GM18519 (cell line): ENCODE data around the gene SGSH.
"Not testable (repeated sequence)": the region's sequence is repeated elsewhere in the genome, so short reads cannot be mapped to it uniquely, and the experiment has no call there.

Experiments used
- ATAC-seq: cut with Tn5 transposase; IDR thresholded peaks from one replicate; pipeline ENCODE4 v1.9.1; 2021; ENCODE audit warnings: mild to moderate bottlenecking, moderate library complexity; ENCODE audit not compliant: unreplicated experiment, low FRiP score

Gene SGSH

DNA sequence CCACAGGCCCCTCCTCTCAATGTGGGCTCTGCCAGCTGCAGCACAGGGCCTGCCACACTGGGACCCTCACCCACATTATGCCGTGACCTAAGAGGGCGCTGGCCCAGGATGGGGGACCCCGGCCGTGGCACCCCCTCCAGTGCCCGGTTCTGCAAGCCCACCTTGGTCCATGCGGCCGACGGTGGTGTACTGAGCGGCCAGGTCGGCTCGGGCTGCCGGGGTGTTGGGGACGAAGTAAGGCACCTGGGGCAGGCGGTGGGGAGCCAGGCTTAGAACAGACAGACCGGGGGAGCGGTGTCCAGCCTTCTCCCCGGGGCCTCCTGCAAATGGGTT lies 6.5 kb downstream of the SGSH start:
- no peak for ATAC-seq

DNA sequence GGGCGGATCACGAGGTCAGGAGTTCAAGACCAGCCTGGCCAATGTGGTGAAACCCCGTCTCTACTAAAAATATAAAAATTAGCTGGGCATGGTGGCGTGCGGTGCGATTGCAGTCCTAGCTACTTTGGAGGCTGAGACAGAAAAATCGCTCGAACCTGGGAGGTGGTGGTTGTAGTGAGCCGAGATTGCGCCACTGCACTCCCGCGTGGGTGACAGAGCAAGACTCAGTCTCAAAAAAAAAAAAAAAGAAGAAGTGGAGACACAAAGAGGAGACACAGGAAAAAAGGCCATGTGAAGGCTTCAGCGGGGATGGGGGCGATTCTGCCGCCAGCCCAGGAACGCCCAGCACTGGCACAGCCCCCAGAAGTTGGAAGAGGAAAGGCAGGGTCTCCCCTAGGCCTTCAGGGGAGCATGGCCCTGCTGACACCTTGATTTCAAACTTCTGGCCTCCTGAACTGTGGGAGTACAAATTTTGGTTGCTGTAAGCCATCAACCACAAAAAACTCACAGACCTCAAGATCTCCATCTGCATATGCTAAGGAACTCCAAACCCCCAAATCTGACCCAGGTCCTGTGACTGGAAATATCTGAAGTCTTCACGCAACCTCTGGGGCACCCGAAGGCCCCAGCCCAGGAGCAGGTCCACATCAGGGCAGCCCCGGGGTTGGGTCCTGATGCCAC lies 7.0 kb downstream of the SGSH start:
- ATAC-seq: no peak

DNA sequence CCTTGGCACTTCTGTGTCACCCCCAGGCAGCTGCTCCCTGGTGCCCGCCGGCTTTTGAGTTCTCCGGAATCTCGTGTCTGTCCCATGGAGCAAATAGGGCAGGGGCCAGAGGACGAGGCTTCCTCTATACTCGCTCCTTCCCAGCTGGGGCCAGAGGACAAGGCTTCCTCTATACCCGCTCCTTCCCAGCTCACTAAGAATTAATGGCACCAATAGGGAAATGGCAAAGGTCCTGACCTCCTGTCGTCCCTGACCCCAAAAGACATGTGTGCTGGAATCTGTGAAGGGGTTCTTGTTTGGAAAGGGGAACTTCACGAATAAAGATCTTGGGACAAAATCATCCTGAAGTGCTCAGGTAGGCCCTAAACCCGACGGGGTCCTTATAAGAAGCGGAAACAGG lies 7.6 kb downstream of the SGSH start:
- no peak for ATAC-seq

DNA sequence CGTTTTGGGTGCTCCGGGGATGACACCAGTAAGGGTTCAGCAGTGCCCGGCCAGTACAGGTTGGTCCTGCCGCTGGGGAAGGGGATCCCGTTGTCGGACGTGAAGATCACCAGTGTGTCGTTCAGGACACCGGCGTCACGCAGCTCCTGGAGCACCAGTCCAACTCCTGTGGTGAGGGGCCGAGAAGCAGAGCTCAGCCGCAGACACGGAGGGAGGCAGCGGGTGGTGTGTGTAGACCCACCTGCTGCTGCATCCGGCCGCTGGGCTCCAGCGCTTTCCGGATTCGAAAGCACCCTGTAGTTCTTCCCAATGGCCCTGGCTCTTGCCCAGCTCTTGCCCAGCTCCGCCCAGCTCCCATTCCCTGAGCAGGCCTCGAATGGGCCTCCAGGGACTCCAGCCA lies 8.0 kb downstream of the SGSH start:
- no peak for ATAC-seq

DNA sequence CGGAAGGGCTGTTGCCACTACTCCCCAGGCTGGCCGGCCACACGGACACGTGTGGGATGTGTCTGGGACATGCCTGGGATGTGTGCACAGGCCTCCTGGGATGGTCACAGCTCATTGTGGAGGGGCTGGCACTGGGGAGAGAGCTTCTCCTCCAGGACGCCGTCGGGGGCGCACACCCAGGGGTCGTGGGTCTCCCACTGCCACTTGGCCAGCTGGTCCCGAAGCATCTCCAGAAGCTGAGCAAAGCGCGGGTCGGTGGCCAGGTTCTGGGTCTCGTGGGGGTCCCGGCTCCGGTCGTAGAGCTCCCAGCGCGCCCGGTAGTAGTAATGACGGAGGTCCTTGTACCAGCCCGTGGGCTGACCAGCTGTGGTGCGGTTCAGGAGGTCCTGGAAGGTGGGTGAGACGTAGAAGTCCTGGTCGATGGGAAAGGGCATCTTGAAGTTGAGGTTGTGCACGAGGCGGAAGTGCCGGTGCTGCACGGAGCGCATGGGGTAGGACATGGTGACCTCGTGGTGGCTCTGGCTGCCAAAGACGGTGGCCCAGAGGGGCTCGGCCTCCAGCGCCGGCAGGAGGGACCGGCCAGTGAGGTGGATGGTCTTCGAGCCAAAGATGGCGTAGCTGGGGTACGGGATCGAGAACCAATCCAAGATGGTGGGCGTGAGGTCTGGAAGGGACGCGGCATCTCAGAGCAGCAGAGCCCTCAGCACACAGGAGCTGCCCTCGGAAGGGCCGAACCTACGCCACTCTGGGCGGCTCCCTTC lies 9.6 kb downstream of the SGSH start:
- no peak for ATAC-seq

DNA sequence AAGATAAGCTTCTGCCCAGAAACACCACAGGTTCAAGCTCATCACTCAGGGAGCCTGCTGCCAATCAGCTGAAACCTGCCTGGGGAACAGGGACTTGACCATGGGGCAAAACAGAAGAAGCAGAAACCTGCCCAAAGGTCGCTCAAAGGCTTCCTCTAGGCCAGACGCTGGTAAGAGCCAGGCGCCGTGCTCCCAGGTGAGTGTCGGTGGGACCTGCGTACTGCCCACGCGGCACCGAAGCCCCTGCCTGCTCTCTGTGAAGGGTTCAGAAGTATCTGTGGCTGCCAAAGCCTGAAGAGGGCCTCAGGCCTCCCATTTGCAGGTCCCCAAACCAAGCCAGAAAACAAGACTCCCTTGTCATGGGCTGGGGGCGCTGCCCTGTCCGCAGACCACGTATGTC lies 10.4 kb downstream of the SGSH start:
- no peak for ATAC-seq

DNA sequence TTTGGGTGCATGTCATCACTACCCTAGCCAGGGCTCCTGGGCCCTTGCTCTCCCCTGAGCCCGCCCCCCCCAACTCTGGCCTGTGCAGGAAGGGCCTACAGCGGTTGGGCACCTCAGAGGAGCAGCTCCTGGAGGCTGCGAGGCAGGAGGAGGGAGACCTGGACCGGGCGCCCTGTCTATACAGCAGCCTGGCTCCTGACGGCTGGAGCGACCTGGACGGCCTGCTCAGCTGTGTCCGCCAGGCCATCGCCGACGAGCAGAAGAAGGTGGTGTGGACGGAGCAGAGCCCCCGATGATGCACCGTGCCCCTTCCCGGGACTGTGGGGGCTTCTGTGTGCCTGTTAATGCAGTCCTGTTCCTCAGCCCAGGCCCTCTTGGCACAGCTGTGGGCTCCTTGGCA lies 12.1 kb downstream of the SGSH start:
- ATAC-seq: no peak

DNA sequence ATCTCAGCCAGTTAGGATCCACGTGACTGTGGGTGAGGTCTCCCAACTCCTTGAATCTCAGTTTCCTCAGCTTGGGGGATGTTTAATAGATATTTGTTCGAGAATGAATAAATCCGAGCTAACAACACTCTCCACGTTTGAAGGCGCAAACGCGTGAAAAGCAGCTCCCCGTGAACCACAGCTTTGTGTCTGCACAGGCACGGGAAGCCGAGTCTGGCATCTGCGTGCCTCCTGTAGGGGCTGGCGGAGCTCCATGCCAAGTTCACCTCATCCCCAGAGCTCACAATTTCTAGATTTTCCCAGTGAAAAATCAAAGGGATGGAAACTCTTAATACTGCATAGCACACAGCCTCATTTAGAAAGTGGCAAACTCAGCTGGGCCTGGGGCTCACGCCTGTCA lies 14.3 kb downstream of the SGSH start:
- no peak for ATAC-seq

DNA sequence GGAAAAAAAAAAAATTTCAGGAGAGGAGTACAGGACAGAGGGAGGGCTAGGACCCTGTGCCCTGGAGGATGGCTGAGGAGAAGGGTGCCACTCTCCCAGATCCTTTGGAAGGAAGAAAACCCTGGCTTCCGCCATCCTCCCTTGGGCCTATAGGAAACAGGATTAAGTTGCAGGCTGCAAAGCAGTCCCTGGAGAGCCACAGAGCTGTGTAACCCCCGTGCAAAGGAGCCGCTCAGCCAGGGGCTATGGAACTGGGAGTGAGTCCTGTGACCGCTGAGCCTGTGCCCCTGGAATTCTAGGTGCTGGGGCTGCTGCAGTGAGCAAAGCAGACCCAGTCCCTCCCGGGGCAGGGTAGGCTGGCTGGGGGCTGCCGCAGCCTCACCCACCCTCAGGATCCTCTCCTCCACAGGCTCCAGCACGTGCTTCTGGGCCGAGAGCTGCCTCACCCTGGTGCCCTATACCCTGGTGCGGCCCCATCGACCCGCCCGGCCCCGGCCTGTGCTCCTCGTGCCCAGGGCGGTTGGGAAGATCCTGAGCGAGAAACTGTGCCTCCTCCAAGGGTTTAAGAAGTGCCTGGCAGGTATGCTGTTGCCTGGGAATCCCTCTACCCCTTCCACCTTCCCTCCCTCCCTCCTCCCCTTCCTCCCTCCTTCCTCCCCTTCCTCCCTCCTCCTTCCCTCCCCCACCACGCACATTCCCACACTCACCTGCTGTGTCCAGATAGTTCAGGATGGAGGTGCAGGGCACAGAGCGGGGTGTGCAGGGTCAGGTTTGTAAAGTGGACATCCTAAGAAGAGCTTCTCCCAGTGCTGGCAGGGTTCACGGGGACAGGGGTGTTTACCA lies 15.3 kb downstream of the SGSH start:
- ATAC-seq: no peak

DNA sequence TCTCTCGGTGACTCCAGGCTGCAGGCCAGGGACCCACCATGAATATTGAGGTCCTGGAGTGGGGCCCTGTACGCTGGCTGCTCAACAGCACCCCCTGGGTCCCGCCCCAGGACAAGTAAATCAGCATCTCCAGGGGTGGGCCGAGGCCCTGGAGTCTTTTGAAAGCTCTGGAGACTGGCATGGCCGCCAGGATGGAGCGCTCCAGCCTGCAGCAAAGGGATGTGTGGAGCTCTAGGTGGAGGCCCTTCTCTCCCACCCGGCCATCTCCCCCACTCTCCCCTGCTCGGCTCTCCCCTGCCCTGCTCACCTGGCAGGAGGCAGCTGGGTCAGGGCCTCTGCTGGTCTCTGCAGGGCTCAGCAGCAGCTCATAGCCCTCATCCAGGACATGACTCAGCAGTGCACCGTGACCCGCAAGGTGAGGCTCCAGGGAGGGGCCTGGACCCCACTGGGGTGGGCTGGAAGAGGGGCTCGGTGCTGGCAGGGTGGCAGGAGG lies 16.6 kb downstream of the SGSH start:
- ATAC-seq: no peak

DNA sequence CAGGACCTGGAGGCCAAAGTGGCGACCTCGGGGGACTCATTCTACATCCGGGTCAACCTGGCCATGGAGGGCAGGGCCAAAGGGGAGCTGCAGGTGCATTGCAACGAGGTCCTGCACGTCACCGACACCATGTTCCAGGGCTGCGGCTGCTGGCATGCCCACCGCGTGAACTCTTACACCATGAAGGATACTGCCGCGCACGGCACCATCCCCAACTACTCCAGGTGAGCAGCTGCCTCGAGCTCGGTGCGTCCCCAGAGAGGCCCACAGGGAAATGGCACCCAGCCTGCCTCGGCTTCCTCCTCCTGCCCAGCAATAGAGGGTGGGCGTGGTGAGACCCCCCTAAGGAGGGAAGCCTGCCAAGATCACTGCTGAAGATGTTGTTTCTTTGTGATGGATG lies 17.9 kb downstream of the SGSH start:
- no peak for ATAC-seq

DNA sequence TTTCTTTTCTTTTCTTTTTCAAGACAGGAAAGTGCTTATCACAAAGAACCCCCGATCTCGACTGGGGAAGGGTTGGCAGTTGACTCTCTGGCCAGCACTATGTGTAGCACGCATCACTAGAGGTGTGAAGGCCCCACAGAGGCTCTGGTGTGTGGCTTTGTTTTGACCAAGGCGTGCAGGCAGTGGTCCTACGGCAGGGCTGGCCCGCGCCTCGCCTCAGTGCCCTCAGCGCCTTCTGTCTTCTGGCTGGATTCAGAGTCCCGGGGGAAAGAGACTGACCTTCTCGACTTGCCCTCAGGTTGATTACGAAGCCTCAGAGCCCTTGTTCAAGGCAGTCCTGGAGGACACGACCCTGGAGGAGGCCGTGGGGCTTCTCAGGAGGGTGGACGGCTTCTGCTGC lies 18.7 kb downstream of the SGSH start:
- ATAC-seq: no peak

DNA sequence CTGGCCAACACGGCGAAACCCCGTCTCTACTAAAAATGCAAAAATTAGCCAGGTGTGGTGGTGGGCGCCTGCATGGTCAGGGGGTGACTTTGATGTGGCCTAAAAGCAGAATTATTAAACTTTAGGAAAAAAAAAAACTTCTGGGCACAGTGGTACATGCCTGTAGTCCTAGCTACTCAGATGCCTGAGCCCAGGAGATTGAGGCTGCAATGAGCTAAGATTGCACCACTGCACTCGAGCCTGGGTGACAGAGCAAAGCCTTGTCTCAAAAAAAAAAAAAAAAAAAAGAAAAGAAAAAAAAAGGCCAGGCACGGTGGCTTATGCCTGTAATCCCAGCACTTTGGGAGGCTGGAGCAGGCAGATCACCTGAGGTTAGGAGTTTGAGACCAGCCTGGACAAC lies 20.8 kb downstream of the SGSH start:
- not testable (repeated sequence) for ATAC-seq

DNA sequence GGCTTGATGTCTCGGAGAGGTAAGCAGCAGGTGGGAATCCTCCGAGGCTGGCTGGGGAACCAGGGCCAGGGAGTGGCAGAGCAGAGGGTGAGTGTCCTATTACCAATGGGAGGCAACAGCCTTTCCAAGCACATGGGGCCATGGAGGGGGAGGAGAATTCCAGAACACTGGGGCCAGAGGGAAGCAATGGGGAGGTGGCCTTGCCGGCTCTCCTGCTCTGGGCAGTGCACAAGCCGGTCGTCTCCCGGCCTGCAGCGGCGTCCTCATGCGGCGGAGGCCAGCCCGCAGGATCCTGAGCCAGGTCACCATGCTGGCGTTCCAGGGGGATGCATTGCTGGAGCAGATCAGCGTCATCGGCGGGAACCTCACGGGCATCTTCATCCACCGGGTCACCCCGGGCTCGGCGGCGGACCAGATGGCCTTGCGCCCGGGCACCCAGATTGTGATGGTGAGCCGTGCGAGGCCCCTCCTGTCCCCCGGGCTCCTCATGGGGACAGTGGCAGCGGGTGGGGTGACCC lies 21.9 kb downstream of the SGSH start:
- ATAC-seq: no peak

DNA sequence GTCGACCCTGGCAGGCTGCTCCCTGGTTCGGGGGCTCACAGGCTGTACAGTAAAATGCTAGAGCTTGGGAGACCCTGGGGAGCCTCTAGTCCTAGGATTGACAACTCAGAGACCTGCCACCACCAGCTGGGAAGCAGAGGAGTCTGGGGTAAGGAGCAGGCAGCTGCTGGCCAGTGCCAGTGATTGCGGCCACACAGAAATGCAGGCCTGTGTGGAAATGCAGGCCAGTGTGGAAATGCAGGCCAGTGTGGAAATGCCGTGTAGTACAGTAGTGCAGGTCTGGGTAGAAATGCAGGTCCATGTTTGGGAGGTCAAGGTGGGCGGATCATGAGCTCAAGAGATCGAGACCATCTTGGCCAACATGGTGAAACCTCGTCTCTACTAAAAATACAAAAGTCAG lies 23.5 kb downstream of the SGSH start:
- ATAC-seq: no peak

DNA sequence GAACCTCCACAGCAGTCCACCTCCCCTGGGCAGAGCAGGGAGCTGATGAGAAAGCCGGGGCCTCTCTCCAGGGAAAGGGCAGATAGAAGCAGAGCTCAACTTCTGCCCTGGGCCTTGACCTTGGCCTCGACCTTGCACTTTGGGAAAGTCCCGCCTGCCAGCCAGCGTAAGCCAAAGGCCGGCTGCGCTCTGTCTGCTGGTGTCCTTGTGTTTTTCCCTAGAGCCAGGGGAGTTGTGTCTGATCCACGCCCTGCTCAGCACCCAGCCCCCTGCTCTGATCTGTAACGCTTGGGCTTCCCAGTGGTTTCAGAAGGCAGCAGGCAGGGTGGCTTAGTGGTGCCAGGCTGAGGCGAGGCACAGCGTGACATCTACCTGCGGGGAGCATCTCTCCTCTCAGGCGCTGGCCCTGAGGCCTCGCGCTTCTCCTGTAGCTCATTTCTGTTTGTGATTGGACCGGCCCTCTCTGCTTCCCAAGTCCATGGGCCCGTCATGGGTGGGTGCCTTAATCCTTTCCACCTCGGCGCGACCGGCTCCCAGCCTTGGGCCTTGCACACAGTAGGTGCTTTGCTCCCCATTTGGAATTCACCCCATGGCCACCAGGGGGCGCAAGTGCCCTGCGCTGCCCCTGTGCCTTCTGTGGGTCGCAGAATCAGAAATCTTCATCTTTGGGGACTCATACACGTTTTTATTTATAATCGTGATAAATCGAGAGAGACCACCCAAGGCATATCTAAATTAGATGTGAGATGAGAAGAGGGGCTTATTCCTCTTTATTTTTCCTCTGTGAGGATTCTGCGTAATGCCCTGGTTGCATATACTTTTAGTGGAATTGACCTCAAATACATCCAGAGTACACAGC lies 24.2 kb downstream of the SGSH start:
- no peak for ATAC-seq

DNA sequence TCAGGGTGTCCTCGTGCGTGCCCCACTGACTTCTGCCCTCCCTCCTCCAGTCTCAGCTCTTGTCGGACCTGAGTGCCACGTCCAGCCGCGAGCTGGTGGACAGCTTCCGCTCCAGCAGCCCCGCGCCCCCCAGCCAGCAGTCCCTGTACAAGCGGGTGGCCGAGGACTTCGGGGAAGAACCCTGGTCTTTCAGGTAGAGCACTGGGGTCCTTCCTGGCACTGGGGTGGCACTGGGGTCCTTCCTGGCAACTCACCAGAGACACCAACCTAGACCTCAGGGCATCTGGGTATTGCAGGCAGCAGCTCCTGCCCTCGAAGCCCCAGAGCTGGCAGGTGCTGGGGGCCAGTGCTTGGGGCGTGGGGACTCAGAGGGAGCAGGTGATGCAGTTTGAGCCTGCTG lies 25.0 kb downstream of the SGSH start:
- no peak for ATAC-seq

DNA sequence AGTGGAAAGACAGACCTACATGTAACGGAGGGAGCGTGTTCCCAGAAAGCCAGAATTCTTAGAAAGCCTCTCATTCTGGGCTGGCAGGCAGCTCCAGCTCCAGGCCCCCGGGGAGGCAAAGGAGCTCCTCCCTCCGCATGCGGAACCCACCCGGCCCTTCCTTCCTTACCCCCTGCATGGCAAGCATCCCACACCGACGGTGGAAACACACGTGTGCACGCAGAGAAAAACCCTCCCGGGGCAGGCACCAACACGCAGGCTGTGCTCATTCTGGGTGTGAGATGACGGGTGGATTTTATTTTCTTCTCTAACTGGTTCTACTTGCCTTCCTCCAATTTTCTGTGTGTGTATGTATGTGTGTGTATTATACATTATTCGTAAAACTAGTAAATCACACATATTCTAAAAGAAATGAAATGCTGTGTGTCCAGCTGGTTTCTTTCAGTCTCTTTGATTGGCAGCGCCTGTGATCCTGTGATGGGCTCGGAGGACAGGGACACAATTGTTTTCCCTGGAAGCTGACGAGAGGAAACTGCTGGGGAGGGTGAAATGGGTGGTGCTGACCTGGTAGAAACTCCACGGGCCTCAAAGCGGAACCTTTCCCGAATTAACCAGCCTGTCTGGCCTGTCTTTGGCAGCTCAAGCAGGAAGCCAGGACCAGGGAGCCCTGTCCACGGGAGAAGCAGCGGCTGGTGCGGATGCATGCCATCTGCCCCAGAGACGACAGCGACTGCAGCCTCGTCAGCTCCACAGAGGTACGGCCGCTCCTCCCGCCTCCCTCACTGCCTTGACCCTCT lies 28.1 kb downstream of the SGSH start:
- no peak for ATAC-seq

DNA sequence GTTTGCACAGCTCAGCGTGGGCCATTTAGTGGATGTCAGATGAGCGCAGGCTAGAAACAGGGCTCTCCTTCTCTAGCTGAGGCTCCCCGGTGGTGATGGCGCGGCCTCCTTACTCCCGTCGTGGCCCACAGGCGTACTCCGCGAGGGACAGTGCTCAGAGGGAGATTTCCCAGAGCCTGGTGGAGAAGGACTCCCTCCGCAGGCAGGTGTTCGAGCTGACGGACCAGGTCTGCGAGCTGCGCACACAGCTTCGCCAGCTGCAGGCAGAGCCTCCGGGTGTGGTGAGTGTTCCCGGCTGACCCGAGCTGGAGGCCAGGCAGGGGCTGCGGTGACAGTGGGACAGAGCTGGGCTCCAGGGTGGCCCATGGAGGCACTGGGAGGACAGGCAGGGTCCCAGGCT lies 28.9 kb downstream of the SGSH start:
- ATAC-seq: no peak

DNA sequence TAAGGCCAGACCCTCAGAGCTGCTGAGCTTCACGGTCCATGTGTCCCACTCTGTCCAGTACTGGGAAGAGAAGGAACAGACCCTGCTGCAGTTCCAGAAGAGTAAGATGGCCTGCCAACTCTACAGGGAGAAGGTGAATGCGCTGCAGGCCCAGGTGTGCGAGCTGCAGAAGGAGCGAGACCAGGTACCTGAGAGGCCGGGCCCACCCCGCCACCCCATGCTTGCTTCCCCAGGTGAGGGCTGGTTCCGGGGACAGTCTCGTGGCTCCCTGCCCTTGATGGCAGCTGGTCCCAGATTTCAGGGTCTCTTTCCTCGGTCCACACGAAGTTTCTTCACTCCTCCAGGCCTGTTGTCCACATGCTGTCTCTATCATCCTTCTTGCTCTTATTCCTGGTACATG lies 29.4 kb downstream of the SGSH start:
- ATAC-seq: no peak
